GM11168 (cell line): ENCODE data around the gene BOLA3.
"Not testable (repeated sequence)": the region's sequence is repeated elsewhere in the genome, so short reads cannot be mapped to it uniquely, and the experiment has no call there.

Experiments used
- in situ Hi-C: fragments of 300-500 bp; cut with MboI; formaldehyde crosslinking; loops from one replicate; pipeline ENCODE4 v1.12.0; 2022; ENCODE audit warnings: low sequenced_read_pairs; ENCODE audit not compliant: unreplicated experiment

The BOLA3 gene

GRCh38 chr2:74105413-74105812, 42.3 kb downstream of the BOLA3 start:
- in situ Hi-C loops: loop anchor here (10.0 kb wide), 1 partner anchor 281 kb away; the partner anchor contains the start of gene STAMBP

GRCh38 chr2:74104839-74105238, 42.9 kb downstream of the BOLA3 start:
- in situ Hi-C loops: loop anchor here (10.0 kb wide), 1 partner anchor 280 kb away; the partner anchor contains the start of gene STAMBP

GRCh38 chr2:74103763-74104162, 43.9 kb downstream of the BOLA3 start:
- in situ Hi-C loops: loop anchor here (10.0 kb wide), 1 partner anchor 279 kb away; the partner anchor contains the start of gene STAMBP

DNA sequence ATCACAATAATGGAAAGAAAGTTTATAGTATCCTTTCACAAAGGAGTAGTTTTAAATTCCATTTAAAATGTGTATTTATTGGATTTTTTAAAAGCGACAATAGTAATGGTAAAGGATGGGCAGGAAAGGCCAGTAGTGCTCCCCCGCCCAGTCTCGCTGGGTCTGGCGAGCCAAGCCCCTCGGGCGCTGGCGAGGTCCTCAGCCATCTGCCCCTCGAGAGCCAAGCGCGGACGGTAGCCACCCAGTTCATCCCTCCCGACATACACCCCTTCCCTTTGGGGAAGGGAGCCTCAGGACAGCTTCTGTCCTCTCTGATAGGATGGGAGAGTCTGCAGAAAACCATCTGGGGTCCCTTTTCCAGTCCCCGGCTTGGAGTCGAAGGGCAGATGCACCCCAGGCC, 45.2 kb downstream of the BOLA3 start:
- in situ Hi-C loops: loop anchor here (10.0 kb wide), 1 partner anchor 278 kb away; the partner anchor contains the start of gene STAMBP

- in situ Hi-C loops: loop anchor here (10.0 kb wide), 1 partner anchor 277 kb away; the partner anchor contains the start of gene STAMBP
These were observed 46.0 kb downstream of the BOLA3 start for GRCh38 chr2:74101574-74102300.

GRCh38 chr2:74100254-74101216, 47.2 kb downstream of the BOLA3 start:
- in situ Hi-C loops: loop anchor here (10.0 kb wide), 1 partner anchor 276 kb away; the partner anchor contains the start of gene STAMBP

DNA sequence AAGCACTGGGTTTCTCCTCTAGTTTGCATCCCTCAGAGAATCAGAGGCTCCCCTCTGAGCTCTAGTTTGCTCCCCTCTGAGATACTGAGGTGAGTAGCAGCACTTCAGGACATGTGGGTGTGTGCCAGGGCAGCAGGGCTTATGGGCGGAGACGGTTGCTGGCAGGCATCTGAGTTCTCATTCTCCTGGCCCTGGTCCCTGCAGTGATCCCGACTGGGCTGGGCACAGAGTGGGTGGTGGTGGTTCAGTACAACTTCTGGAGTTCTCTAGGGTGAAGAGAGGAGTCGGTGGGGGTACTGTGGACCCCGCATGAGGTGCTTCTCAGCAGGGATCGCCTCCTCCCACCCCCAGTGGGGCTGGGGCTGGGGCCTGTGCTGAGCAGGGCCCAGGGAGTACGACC, 47.9 kb downstream of the BOLA3 start:
- in situ Hi-C loops: loop anchor here (10.0 kb wide), 1 partner anchor 275 kb away; the partner anchor contains the start of gene STAMBP

DNA sequence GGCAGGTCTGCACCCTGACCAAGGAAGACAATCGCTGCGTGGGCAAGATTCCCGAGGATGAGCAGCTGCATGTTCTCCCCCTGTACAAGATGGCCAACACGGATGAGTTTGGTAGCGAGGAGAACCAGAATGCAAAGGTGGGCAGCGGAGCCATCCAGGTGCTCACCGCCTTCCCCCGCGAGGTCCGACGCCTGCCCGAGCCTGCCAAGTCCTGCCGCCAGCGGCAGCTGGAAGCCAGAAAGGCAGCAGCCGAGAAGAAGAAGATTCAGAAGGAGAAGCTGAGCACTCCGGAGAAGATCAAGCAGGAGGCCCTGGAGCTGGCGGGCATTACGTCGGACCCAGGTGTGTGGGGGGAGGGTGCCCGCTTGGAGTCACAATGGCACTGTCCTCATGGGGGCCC, 48.4 kb downstream of the BOLA3 start:
- in situ Hi-C loops: no loop called here

DNA sequence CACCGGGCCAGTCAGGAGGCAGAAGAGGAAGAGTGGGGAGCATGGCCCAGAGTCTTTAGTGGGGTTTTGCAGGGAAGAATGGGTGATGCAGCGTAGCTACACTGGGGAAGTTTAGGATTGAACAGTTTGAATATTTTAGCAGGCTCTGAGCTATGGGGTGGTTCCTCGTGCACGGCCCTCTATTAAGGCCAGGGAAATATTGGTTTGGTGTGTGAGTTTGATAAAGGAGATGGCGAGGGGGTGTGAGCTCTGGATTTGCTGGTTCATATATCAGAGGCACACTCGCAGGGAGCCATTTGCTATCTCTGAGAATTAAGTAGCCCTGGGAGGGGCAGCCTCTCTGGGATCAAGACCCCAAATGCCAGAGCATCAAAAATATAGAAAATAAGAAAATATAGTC, 50.1 kb downstream of the BOLA3 start:
- in situ Hi-C loops: no loop called here

DNA sequence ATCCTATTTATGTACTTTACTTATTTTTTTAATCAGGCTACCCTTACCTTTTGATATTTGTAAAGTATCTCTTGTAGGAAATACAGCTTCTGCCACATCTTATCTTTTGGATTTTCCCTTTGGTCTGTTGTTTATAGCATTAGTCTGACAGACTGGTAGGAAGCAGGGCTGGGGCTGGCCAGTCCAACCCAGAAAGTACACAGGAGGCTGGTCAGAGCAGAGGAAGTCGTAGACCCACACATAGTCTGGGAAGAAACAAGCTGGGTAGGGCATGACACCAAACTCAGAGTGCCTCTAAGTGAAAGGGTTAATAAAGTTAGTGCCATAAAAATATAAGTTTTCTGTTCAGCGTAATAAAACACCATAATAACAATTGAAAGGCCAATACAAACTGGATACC, 51.7 kb downstream of the BOLA3 start:
- in situ Hi-C loops: no loop called here

DNA sequence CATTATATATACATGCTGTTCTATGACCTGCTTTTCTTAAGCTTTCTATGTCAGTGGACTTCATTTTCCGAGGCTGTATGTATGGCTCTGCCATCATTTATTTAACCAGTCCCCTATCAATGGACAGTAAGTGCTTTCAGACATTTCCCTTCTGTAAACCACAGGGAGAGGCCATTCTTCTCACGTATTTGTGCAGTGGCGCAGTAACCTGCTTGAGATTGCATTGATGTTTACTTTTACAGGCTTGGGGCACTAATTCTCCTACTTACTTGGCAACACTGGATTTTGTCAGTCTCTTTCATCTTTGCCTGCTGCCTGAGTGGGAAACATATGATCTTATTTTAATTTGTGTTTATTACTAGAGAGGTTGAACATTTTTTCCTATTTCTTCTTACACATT, 52.1 kb downstream of the BOLA3 start:
- in situ Hi-C loops: no loop called here

DNA sequence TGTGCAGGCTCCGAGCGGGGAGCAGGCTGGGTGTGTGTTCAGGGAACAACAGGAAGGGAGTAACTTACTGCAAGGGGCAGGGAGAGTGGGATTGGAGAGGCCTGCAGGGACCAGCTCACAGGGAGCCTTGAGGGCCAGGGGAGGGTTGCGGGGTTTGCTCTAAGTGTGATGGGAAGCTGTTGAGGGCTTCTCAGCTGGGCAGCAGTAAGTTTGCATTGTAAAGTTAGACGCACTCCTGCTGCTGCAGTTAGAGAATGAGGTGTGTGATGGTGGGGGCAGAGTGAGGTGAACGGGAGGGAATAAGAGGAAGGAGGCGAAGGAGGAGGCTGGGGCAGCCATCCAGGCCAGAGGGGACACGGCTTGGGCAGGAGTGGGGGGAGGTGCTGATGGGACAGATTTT, 53.4 kb downstream of the BOLA3 start:
- in situ Hi-C loops: no loop called here

DNA sequence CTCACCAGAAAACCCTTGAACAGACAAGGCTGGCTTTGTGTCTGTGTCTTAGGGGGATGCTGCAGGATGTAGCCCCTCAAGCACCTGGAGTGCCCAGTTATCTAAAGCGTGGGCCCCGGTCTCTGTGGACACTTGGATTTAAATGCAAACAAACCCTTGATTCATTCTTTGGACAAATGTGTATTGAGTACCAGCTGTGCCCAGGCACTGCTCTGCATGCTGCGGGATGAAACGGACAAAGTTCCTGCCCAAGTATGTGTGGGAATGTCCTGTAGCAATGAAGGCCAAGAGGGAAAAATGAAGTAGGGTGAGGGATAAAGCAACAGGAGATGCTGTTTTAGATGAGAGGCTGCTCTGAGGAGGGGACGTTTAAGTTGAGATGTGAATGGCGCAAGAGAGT, 53.9 kb downstream of the BOLA3 start:
- in situ Hi-C loops: no loop called here

DNA sequence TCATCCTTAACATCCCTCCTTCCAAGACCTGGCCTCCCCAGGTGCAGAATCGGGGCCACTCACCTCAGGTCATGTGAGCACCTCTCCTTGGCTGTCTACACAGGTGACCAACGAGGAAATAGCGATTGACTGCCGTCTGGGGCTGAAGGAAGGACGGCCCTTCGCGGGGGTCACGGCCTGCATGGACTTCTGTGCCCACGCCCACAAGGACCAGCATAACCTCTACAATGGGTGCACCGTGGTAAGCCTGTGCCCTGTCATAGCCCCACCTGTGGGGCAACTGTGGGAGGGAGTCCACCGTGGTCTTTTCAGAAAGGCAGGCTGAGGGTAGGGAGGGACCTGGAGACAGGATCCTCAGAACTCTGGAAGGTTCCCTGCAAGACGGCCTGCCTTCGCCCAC, 54.3 kb downstream of the BOLA3 start:
- in situ Hi-C loops: no loop called here

- in situ Hi-C loops: no loop called here
These were observed 55.4 kb downstream of the BOLA3 start for GRCh38 chr2:74092275-74092674.

GRCh38 chr2:74091391-74091790, 56.3 kb downstream of the BOLA3 start:
- in situ Hi-C loops: no loop called here

- in situ Hi-C loops: no loop called here
These were observed 57.6 kb downstream of the BOLA3 start for GRCh38 chr2:74089816-74090745.

DNA sequence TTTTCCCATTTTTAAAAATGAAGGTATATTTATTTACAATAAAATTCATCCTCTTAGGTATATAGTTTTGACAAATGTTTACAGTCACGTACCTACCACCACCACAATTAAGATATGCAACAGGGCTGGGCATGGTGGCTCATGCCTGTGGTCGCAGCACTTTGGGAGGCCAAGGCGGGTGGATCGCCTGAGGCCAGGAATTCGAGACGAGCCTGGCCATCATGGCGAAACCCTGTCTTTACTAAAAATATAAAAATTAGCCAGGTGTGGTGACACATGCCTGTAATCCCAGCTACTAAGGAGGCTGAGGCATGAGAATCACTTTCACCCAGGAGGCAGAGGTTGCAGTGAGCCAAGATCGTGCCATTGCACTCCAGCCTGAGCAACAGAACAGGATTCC, 59.0 kb downstream of the BOLA3 start:
- in situ Hi-C loops: not testable (repeated sequence)

DNA sequence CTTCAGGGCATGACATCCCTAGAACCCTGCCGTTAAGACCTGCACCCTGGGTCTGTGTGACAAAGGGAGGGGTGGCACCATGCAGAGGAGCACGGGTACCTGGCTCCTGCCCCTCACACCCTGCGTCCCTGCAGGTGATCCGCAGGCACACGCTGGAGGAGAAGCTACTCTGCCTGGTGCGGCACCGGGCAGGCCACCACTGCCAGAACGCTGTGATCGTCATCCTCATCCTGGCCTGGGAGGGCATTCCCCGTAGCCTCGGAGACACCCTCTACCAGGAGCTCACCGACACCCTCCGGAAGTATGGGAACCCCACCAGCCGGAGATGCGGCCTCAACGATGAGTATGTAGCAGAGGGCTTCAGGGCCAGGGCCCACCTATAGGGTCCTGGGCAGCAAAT, 60.0 kb downstream of the BOLA3 start:
- in situ Hi-C loops: no loop called here

- in situ Hi-C loops: no loop called here
These were observed 61.7 kb downstream of the BOLA3 start for GRCh38 chr2:74086021-74086420.
